ENCODE results near the gene MCCC1. TPM values are rescaled to one million over a fixed set of nuclear protein-coding genes. Genes with fewer than 3 reads are reported as not detected.
A peak's percentile ranks its signal among the peaks of the same experiment; 100 is the strongest.

Gene MCCC1
- total RNA-seq, 1 experiment from 2014 or later, result 42.8 TPM

DNA sequence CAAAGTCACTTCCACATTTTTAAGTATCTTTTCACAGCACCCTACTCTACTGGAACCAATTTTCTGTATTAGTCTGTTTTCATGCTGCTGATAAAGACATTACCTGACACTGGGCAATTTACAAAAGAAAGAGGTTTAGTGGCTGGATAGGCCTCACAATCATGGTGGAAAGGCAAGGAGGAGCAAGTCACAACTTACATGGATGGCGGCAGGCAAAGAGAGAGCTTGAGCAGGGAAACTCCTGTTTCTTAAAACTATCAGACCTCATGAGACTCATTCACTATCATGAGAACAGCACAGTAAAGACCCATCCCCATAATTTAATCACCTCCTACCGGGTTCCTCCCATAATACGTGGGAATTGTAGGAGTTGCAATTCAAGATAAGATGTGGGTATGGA is 18.7 kb downstream of the MCCC1 start:
- H3K9me3 Mint-ChIP-seq (ENCODE audit: unreplicated experiment), result peaks cover 11% of the 10 kb centered on the region
- H3K4me3 ChIP-seq (ENCODE audit: low read depth, low read length), result no peak overlapping the region
- H3K27me3 ChIP-seq (replicated peaks; ENCODE audit: control insufficient read depth, insufficient read depth, low read length), result no peaks in the 10 kb centered on the region
- H3K4me1 Mint-ChIP-seq (ENCODE audit: low read depth, unreplicated experiment), result peaks cover 6% of the 10 kb centered on the region
- peaks cover 4% of the 10 kb centered on the region; the same call in 1 of the 2 replicates for H3K4me1 ChIP-seq
- H3K9me3 ChIP-seq, result no peaks in the 10 kb centered on the region
- H3K27me3 Mint-ChIP-seq (ENCODE audit: insufficient read depth, unreplicated experiment), result no peaks in the 10 kb centered on the region
- H3K4me3 Mint-ChIP-seq (ENCODE audit: unreplicated experiment), result no peak overlapping the region
- BruUV-seq (replicated peaks), result no TSS peak
- H3K36me3 Mint-ChIP-seq (ENCODE audit: insufficient read depth, unreplicated experiment), result peaks cover 55% of the 10 kb centered on the region
- no peak overlapping the region for H3K27ac Mint-ChIP-seq (ENCODE audit: unreplicated experiment)
- POLR2A ChIA-PET, result no interaction called here
- CTCF ChIA-PET, result no interaction called here
- peaks cover 6% of the 10 kb centered on the region for H3K36me3 ChIP-seq (ENCODE audit: control insufficient read depth, insufficient read depth, low read length)
- DNase-seq, result no peak
- TF ChIP-seq, protein P1, sequence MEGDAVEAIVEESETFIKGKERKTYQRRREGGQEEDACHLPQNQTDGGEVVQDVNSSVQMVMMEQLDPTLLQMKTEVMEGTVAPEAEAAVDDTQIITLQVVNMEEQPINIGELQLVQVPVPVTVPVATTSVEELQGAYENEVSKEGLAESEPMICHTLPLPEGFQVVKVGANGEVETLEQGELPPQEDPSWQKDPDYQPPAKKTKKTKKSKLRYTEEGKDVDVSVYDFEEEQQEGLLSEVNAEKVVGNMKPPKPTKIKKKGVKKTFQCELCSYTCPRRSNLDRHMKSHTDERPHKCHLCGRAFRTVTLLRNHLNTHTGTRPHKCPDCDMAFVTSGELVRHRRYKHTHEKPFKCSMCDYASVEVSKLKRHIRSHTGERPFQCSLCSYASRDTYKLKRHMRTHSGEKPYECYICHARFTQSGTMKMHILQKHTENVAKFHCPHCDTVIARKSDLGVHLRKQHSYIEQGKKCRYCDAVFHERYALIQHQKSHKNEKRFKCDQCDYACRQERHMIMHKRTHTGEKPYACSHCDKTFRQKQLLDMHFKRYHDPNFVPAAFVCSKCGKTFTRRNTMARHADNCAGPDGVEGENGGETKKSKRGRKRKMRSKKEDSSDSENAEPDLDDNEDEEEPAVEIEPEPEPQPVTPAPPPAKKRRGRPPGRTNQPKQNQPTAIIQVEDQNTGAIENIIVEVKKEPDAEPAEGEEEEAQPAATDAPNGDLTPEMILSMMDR (IDR thresholded peaks at IDR 0.05; ENCODE audit: insufficient read depth in 1 of 2, low read depth in 1 of 2, low read length in 1 of 2, severe bottlenecking in 1 of 2, unreplicated experiment in 1 of 2), result no peak
- intact Hi-C loops (cut with micrococcal nuclease; ENCODE audit: unreplicated experiment), result no loop called here

DNA sequence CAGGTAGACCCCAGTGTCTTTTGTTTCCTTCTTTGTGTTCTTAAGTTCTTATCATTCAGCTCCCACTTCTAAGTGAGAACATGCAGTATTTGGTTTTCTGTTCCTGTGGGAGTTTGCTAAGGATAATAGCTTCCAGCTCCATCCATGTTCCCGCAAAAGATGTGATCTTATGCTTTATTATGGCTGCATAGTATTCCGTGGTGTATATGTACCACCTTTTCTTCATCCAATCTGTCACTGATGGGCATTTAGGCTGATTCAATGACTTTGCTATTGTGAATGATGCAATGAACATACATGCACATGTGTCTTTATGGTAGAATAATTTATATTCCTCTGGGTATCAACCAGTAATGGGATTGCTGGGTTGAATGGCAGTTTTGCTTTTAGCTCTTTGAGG is 24.4 kb downstream of the MCCC1 start:
- CTCF ChIA-PET, result no interaction called here
- TF ChIP-seq, protein P1 (IDR thresholded peaks at IDR 0.05; ENCODE audit: insufficient read depth in 1 of 2, low read depth in 1 of 2, low read length in 1 of 2, severe bottlenecking in 1 of 2, unreplicated experiment in 1 of 2), result no peak
- no peak overlapping the region for H3K4me3 ChIP-seq (ENCODE audit: low read depth, low read length)
- no peaks in the 10 kb centered on the region for H3K36me3 ChIP-seq (ENCODE audit: control insufficient read depth, insufficient read depth, low read length)
- intact Hi-C loops (cut with micrococcal nuclease; ENCODE audit: unreplicated experiment), result no loop called here
- Mint-ChIP-seq H3K27me3 (ENCODE audit: insufficient read depth, unreplicated experiment) (no peaks in the 10 kb centered on the region), H3K36me3 (ENCODE audit: insufficient read depth, unreplicated experiment) (peaks cover 31% of the 10 kb centered on the region), H3K4me3 (ENCODE audit: unreplicated experiment) (no peak overlapping the region), H3K9me3 (ENCODE audit: unreplicated experiment) (no peaks in the 10 kb centered on the region), H3K4me1 (ENCODE audit: low read depth, unreplicated experiment) (peaks cover 12% of the 10 kb centered on the region), H3K27ac (ENCODE audit: unreplicated experiment) (no peak overlapping the region)
- peaks cover 15% of the 10 kb centered on the region for H3K4me1 ChIP-seq
- H3K27me3 ChIP-seq (replicated peaks; ENCODE audit: control insufficient read depth, insufficient read depth, low read length), result no peaks in the 10 kb centered on the region
- no peak for DNase-seq
- no TSS peak for BruUV-seq (replicated peaks)
- POLR2A ChIA-PET, result no interaction called here
- no peaks in the 10 kb centered on the region for H3K9me3 ChIP-seq

DNA sequence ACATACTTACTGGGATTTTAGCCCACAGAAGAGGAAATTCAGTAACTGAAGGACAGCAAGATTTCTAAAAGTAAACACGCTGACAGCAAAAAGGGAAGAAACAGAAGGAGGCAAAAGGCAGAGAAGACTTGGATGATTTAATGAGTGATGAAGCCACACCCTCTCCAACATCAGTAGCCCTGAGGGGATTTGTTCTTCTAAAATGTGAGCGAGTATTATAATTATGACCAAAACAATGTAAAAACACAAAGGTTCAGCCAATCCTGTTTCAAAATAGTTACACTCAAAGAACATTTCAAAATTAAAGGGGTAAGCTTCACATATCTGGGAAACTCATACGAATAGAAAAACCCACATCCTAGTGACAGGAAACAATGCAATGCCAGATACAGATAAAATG is 25.0 kb downstream of the MCCC1 start:
- Mint-ChIP-seq H3K27me3 (ENCODE audit: insufficient read depth, unreplicated experiment) (no peaks in the 10 kb centered on the region), H3K4me3 (ENCODE audit: unreplicated experiment) (no peak overlapping the region), H3K27ac (ENCODE audit: unreplicated experiment) (peak overlapping the region; percentile 29), H3K36me3 (ENCODE audit: insufficient read depth, unreplicated experiment) (peaks cover 27% of the 10 kb centered on the region), H3K9me3 (ENCODE audit: unreplicated experiment) (no peaks in the 10 kb centered on the region), H3K4me1 (ENCODE audit: low read depth, unreplicated experiment) (peaks cover 12% of the 10 kb centered on the region)
- POLR2A ChIA-PET, result no interaction called here
- BruUV-seq (replicated peaks), result no TSS peak
- H3K4me3 ChIP-seq (ENCODE audit: low read depth, low read length), result no peak overlapping the region
- no peak for DNase-seq
- H3K9me3 ChIP-seq, result no peaks in the 10 kb centered on the region
- TF ChIP-seq, protein P1 (IDR thresholded peaks at IDR 0.05; ENCODE audit: insufficient read depth in 1 of 2, low read depth in 1 of 2, low read length in 1 of 2, severe bottlenecking in 1 of 2, unreplicated experiment in 1 of 2), result no peak
- peaks cover 15% of the 10 kb centered on the region for H3K4me1 ChIP-seq
- CTCF ChIA-PET, result no interaction called here
- no peaks in the 10 kb centered on the region for H3K27me3 ChIP-seq (replicated peaks; ENCODE audit: control insufficient read depth, insufficient read depth, low read length)
- no peaks in the 10 kb centered on the region for H3K36me3 ChIP-seq (ENCODE audit: control insufficient read depth, insufficient read depth, low read length)
- intact Hi-C loops (cut with micrococcal nuclease; ENCODE audit: unreplicated experiment), result no loop called here

All from Caco-2 (cell line).